PC-9 (cell line): ENCODE data around the gene PRKCH.

Experiments used
- EZH2 ChIP-seq: fragments of 200-600 bp; sonication (generic); IDR thresholded peaks from 2 replicates; pipeline ENCODE4 v1.8.0; 2017; ENCODE audit warnings: antibody characterized with exemption, low read depth
- TF ChIP-seq, protein P1 (sequence below): fragments of 200-600 bp; sonication (generic); conservative IDR thresholded peaks from 2 replicates; pipeline ENCODE4 v1.6.1; 2017; ENCODE audit warnings: mixed run types, antibody characterized with exemption, mild to moderate bottlenecking, moderate library complexity

GRCh38 chr14:61533513-61534255 lies 212.3 kb downstream of the PRKCH start:
- TF ChIP-seq, protein P1, sequence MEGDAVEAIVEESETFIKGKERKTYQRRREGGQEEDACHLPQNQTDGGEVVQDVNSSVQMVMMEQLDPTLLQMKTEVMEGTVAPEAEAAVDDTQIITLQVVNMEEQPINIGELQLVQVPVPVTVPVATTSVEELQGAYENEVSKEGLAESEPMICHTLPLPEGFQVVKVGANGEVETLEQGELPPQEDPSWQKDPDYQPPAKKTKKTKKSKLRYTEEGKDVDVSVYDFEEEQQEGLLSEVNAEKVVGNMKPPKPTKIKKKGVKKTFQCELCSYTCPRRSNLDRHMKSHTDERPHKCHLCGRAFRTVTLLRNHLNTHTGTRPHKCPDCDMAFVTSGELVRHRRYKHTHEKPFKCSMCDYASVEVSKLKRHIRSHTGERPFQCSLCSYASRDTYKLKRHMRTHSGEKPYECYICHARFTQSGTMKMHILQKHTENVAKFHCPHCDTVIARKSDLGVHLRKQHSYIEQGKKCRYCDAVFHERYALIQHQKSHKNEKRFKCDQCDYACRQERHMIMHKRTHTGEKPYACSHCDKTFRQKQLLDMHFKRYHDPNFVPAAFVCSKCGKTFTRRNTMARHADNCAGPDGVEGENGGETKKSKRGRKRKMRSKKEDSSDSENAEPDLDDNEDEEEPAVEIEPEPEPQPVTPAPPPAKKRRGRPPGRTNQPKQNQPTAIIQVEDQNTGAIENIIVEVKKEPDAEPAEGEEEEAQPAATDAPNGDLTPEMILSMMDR = no peak
- no peak for TF ChIP-seq EZH2
